Fibroblast of peridontal ligament (primary cell): ENCODE measurements around the gene UMODL1.
A peak's percentile ranks its signal among the peaks of the same experiment; 100 is the strongest.

Experiments
- DNase-seq: peaks from one replicate; pipeline ENCODE4 v3.0.0-alpha.2; 2010; ENCODE audit errors: extremely low read depth

UMODL1 gene

DNA sequence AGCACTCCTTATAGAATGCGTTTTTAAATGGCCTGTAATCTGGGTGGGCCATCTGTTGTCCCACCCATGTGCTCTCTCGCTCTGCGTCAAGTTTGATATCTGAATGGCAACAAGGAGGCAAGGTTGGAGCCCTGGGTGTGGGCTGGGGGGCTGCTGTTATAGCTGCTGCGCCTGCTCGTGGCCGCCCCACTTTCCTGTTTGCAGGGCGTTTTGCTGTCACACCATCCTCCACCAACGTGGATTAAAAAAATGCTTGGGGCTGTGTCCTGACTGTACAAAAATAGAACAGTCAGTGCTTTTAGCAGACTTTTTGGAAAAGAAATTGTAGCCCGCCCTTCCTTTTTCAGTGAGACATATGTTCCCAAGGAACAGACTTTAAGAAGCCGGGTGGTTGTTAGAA lies 25.4 kb downstream of the UMODL1 start:
- no peak for DNase-seq

DNA sequence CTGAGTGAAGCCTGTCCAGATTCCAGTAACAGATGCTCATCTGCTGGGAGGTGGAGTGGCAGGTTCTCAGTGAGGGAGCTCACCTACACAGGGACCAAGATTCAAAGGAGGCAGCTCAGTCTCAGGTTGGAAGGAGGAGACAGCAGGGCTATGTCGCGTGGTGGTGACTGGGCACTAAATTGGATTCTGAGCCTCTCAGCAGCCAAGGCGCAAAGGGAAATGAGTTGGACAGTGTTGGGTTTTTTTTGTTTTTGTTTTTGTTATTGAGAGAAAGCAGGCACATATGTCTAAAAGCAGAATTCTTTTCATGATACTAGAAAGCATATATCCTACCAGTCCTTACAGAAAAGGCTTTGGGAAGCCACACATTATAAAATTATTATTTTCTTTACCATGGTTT lies 26.2 kb downstream of the UMODL1 start:
- DNase-seq = no peak

DNA sequence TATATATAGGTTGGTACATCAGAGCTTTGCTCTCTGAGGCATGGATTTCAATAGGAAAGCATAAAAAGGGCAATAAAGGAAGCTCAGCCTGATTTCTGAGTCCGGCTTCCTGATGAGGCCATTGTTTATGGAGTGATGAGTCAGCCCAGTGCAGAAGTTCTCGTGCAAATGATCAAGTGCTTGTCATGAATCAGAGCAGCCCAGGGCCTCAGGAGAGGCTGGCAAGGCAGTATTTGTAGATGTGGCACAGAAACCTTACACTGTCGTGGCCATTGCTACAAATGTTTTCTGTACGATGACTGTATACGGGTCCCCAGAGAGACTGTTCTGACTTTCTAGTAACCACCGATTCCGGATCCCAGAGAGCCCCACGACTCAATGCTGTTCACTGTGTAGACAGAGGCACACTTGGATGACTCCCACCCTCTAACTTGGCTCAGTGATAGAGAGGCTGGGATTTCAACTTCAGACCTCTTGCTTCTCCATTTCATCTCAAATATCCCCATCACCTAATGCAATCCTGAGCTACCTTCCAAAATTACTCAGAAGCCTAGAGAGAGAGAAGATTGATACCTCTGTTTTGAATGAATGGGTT lies 26.8 kb downstream of the UMODL1 start:
- DNase-seq = peak; percentile 99

DNA sequence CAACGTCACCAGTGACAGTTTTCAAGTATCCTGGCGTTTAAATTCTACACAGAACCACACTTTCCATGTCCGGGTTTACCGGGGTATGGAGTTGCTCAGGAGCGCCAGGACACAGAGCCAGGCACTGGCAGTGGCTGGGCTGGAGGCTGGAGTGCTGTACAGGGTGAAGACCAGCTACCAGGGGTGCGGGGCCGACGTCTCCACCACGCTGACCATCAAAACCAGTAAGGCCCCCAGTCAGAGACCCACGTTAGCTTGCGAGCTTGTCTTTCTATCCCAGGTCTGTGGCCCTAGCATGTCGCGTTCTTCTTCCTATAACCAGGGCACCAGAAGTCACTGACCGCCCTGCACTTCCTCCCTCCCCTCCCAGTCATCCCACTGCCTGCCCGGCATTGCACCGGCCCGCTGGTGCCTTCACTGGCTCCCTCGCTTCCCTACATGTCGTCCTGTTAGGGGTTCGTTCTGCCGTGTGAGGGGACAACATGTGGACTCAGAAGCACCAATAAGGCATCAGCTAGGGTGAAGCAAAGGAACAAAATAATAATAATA lies 27.9 kb downstream of the UMODL1 start:
- no peak for DNase-seq

DNA sequence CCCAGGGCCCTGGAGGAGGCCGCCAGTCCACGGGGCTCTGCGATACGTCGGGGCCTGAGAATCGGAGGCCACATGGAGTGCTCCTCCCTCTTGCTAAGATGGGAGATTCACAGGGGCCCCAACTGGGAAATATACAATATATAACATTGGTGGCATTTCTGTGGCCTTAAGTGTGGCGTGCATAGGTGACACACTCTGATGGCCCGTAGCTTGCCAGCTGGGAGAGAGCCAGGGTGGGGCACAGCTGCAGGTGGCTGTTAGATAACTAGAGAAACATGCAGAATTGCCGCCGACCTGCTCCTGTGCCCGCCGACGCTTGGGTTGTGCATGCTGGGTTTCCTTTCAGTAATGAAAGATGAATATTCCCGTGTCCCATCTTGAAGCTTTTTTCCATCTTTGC lies 30.1 kb downstream of the UMODL1 start:
- DNase-seq = no peak

DNA sequence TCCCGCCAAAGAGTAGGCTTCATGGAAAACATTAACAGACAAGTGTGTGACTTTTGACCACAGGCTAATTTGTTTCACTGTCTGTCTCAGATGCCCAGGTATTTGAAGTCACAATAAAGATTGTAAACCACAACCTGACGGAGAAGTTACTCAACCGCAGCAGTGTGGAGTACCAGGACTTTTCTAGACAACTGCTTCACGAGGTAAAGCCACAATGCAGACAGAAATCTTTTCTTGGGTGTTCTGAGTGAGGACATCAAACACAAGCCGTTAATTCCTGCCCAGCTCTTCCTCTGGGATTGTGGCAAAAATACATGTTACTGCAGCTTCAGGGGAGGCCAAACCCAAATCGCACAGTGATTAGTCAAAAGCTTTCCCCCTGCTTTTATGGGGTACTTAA lies 31.0 kb downstream of the UMODL1 start:
- DNase-seq = no peak

DNA sequence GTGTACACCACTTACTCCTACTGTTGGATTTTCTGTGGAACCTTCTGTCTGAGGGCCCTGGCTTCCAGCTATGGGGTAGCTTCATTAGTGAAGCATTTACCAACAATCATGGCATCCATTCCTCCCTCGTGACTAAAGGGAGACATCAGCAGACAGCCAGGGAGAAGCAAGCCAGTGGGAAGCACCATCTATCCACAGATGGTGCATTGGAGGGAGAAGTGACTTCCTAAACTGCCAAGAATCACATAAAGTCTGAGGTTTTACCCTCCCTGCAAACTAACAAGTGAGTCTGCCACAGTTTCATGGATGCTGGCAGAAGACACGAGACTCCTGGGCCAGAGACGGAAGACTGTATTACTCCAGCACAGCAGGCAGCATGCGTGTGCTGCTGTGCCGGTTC lies 31.4 kb downstream of the UMODL1 start:
- DNase-seq = no peak

DNA sequence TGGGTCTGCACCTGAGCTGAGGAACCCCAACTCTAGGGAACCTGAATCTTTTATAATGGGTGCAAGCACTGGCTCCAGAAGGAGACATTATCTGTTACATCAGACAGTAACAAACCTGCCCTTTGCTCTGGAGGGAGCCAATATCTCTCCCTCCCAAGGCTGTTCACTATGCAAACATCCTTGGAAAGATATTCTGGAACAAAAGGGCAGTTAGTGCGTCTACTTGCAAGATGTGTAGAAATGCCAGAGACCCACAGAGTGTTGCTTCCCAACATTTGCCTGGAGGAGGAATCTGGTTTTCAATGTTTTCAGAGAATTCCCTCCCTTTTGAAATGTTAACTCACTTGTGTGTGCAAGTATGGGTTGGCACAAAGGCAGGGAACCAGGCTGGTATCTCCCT lies 31.9 kb downstream of the UMODL1 start:
- DNase-seq = no peak

DNA sequence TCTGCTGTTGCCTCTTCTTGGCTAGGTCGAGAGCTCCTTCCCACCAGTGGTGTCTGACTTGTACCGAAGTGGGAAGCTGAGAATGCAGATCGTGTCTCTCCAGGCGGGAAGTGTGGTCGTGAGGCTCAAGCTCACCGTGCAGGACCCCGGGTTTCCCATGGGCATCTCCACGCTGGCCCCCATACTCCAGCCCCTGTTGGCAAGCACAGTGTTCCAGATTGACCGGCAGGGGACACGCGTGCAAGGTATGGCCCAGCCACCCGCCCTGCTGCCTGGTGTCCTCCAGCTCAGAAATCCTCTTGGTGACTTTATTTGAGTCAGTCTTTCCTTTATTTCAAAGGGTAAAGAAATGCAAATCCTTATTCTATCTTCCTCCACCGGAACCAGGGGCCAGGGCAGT lies 32.7 kb downstream of the UMODL1 start:
- no peak for DNase-seq

DNA sequence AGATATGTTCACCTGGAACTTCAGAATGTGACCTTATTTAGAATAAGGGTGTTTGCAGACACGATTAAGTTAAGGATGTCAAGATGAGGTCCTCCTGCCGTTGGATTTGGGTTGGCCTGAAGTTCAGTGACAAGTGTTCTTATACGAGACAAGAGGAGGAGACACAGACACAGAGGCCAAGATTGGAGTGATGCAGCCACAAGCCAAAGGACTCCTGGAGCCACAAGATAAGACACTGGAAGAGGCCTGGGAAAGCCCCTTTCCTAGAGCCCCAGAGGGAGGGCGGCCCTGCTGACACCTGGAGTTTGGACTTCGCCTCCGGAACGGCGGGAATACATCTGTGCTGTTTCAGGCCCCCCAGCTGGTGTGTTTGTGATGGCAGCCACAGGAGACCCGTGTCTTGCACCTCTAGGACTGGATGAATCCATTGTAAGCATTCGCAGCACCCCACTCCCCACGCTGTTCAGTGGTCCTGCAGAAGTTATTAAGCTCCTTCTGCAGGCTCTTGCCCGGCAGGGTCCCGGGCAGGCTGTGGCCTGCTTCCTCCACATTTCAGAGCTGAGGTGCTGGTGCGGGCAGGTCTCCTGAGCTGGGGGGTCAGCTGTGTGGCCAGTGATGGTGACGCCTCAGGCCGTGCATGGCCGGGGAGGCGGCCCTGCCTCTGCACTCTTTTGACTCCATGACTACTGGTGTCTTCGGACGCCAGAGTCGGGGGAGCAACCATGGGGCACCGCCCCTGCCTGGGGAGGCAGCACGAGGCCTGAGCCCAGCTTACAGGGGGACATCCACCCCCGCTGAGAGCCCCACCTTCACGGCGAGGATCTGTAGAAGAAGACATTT lies 34.6 kb downstream of the UMODL1 start:
- no peak for DNase-seq

DNA sequence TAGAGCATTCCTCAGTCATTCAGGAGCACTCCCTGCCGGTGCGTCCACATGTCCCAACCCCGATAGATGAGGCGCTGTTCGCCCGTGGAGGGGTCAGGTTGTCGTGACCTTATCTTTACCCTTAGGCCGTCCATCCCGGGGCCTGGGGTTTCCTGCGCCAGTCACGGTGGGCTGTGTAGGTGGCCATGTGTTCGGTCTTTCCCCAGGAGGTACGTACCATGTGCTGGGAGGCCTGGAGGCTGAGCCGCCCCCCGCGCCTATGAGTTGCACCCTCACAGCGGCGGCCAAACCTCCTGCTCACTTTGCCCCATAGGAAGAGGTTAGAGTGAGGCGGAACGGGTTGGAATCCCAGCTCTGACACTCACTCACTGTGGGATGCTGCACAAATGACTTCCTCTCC lies 35.3 kb downstream of the UMODL1 start:
- no peak for DNase-seq

DNA sequence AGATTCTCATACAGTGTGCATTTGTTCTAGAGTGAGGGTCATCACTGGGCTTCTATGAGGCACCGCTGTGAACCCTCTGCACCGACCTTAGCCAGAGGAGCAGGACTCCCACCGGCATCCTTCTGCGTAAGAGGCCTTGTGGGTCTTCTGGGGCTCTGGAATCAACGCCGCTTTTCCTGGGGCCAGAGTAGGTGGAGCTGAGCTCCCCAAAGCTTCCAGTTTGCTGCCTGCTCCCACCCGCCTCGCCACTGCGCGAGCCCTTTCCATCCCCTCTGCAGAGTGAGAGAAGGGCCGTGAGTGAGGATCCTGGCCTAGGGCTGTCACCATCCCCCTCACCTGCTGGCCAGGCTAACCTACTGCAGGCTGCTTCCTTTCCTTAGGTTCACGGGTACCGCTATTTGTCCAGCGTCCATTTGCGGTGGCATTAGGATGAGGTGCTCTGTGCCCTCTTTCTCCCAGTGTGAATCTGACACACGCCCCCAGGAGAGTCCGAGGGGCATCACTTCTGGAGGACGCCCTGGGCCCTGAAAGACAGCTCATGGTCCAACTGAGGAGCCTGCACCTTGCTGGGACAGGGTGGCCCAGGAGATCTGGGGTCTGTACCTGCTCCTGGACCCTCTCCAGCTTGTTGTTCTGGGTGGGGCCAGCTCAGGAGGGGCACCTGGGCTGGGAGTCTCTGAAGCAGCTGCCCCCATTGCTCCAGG lies 36.2 kb downstream of the UMODL1 start:
- no peak for DNase-seq

DNA sequence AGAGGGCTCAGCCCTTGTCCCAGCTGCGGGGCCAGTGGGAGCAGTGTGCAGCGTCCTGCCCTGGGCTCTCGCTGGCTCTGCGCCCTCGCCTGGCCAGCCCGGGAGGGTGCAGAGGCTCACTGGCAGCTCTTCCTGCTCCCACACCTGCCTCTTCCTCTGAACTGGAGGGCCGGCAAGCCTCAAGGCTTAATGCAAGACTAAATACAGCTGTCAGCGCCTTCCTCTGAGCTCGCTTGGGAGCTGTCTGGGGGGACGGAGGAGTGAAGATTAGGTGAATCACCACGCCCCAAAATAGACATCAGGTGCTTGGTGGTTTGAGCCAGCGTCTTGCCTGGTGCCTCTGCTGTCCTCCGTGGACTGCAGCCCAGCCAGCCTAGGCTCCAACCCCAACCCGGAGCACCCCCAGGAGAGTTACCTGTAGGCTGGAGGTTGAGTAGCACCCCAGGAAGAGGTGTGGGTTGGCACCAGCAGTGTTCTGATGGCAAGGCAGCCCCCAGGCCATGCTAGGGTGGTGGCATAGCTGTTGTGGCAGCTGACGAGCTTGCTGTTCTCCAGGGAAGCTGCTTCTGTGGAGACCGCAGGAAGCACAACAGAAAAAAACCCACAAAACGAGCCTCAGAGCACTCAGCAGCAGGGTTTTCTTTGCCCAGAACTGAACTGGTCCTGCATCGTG lies 36.9 kb downstream of the UMODL1 start:
- peak; percentile 34 for DNase-seq

DNA sequence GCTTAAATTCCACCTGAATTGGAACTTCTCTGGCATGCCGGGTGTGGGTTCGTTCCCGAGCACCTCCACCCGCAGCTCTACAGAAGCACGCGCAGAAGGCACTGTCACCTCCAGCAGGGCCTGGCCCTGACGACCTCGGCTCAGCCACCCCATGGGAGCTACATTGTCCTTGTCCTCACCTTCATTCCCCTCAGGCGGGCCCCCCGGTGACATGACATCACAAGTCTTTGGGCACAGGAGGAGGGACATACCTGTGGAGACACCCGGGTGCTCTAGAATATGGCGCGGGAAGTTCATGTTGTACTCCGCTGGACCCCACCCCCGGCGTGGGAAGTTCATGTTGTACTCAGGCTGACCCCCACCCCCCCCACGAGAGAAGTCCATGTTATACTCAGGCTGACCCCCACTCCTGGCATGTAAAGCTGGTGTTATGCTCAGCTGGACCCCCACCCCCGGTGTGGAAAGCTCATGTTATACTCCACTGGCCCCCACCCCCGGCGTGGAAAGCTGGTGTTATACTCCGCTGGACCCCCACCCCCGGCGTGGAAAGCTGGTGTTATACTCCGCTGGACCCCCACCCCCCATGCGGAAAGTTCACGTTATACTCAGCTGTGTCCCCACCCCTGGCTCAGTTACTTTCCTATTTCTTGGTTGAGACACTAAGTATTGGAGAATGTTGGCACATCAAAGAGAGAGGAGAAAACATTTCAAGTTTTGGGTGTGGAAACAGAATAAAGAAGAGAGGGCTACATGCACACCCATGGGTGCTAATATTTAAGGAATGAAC lies 37.6 kb downstream of the UMODL1 start:
- no peak for DNase-seq

DNA sequence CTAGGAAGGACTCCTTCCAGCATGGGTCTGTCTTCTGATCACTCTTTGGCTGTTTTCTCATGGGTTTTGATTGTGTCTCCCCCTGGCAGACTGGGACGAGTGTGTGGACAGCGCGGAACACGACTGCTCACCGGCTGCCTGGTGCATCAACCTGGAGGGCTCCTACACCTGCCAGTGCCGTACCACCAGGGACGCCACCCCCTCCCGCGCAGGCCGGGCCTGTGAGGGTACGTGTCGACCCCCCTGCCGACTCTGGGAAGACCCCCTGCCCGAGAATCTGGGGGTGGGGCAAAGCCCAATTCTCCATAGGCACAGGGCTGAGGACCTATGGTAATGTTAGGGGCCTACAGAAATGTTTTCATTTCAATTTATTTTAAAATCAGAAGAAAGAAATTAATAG lies 38.4 kb downstream of the UMODL1 start:
- no peak for DNase-seq

DNA sequence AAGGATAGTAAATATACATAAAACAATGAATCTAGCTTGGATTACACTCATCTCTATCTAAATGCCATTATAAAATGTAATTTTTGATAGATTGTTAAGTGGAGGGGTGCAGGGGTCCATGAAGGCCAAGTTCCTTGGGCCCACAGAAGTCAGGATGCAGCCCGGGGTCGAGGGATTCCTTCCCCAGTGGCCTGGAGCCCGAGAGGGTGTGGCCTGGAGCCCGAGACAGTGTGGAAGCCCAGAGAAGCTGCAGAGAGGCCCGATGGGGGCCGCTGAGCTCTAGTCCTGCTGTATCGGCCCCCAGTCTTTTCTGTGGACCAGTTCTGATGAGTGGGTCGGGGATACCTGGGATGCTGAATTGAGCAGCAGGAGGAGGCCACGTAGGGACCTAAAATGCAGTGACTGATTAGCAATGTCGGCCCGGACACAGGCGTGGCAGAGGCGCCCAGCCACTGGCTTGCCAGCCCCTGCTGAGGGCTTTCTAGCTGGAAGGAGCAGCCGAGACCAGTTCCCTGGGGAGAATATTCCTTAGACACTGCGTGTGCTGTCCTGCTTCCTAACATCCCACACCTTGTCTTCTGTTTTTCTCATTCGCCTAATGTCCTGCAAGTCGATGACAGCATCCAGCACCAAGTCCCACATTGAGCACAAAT lies 38.9 kb downstream of the UMODL1 start:
- no peak for DNase-seq

DNA sequence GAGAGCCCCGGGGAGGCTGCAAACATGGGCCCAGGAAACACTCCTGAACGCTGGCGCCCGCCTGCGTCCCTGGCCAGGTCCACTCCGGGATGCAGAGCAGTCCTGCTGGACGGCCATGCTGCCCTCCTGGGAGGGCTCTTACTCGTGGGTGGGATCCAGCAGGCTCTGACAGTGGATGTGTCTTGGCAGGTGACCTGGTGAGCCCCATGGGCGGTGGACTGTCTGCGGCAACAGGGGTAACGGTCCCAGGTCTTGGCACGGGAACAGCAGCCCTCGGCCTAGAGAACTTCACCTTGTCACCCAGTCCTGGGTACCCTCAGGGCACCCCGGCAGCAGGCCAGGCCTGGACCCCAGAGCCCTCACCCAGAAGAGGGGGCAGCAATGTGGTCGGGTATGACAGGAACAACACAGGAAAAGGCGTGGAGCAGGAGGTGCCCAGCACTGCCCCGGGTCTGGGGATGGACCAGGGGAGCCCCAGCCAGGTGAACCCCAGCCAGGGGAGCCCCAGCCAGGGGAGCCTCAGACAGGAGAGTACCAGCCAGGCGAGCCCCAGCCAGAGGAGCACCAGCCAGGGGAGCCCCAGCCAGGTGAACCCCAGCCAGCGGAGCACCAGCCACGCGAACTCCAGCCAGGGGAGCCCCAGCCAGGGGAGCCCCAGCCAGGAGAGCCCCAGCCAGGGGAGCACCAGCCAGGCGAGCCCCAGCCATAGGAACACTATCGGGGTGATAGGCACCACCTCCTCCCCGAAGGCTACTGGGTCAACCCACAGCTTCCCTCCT lies 39.8 kb downstream of the UMODL1 start:
- DNase-seq = no peak

DNA sequence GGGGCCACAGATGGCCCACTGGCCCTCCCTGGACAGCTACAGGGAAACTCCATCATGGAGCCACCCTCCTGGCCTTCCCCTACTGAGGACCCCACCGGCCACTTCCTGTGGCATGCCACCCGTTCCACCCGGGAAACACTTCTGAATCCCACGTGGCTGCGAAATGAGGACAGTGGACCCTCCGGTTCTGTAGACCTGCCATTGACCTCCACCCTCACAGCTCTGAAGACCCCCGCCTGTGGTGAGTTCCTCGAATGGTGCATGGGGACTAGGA lies 40.3 kb downstream of the UMODL1 start:
- DNase-seq = no peak

DNA sequence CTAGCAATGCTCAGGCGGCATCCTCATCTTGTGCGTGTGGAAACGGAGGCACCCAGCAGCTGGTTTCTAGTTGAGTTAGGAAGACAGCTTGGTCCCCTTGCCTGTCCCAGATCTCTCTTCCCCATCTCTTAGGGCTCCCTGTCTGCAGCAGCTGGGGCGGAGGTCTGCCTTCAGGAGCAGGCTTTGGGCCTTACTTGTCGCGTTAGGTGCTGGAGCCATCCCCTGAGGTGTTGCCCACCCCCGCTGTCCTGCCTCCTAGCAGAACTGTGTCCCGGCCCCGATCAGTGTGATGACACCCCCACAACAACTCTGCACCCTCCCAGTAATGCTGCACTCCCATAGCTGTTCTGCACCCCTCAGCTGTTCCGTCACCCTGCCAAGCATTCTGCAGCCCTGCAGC lies 40.7 kb downstream of the UMODL1 start:
- DNase-seq = no peak

DNA sequence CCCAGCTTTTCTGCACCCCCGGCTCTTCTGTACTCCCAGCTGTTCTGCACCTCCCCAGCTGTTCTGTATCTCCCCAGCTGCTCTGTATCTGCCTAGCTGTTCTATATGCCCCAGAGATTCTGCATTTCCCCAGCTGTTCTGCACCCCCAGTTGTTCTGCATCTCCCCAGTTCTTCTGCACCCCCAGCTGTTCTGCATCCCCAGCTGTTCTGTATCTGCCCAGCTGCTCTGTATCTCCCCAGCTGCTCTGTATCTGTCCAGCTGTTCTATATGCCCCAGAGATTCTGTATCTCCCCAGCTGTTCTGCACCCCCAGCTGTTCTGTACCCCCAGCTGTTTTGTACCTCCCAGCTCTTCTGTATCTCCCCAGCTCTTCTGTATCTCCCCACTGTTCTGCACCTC lies 41.1 kb downstream of the UMODL1 start:
- no peak for DNase-seq
